Right lobe of liver (tissue), 4 donors: ENCODE results near the gene SIN3B.

Source experiments
- CTCF ChIP-seq, 4 donors: fragments of 200-600 bp in 3 of 4; fragments of 450-650 bp in 1 of 4; IDR thresholded peaks; one replicate each; pipeline versions ENCODE4 v1.5.1 to v1.8.0; 2016 to 2022; ENCODE audit warnings: antibody characterized with exemption in 4 of 4, mild to moderate bottlenecking in 2 of 4
- POLR2A ChIP-seq: fragments of 450-650 bp; IDR thresholded peaks from one replicate; pipeline ENCODE4 v1.6.1; 2017; ENCODE audit warnings: antibody characterized with exemption, mild to moderate bottlenecking
- donor health status: DM: no; HTN: no; CAD: no.
- donor health status: DM: no; HTN: no; CAD: no.
- donor health status: DM: no; HTN: yes; CAD: no.

GRCh38 chr19:16928916-16929315 lies 99.7 kb downstream of the SIN3B start:
- no peak for TF ChIP-seq POLR2A
- no peak for TF ChIP-seq CTCF (IDR thresholded peaks at IDR 0.05)
